ENCODE results near the gene RBPMS2. TPM values are rescaled to one million over a fixed set of nuclear protein-coding genes. Genes with fewer than 3 reads are reported as not detected.

The RBPMS2 gene
- total RNA-seq, 1 donor from 2014 or later, result 3.7 TPM

GRCh38 chr15:64694816-64695215, 80.6 kb downstream of the RBPMS2 start:
- H3K36me3 ChIP-seq, result peaks cover 0 to 5% of the 10 kb centered on the region in 2 donors
- no peak overlapping the region for H3K4me3 ChIP-seq

GRCh38 chr15:64693134-64693533, 82.3 kb downstream of the RBPMS2 start:
- Histone ChIP-seq H3K4me3 (no peak overlapping the region), H3K9me3 (no peaks in the 10 kb centered on the region), H3K27ac (peak overlapping the region; percentile 59), H3K4me1 (peaks cover 72% of the 10 kb centered on the region), H3K36me3 (peaks cover 0 to 18% of the 10 kb centered on the region in 2 donors), H3K27me3 (no peaks in the 10 kb centered on the region)
- intact Hi-C loops (cut with DNase I), result no loop called here
- TF ChIP-seq, protein P1, sequence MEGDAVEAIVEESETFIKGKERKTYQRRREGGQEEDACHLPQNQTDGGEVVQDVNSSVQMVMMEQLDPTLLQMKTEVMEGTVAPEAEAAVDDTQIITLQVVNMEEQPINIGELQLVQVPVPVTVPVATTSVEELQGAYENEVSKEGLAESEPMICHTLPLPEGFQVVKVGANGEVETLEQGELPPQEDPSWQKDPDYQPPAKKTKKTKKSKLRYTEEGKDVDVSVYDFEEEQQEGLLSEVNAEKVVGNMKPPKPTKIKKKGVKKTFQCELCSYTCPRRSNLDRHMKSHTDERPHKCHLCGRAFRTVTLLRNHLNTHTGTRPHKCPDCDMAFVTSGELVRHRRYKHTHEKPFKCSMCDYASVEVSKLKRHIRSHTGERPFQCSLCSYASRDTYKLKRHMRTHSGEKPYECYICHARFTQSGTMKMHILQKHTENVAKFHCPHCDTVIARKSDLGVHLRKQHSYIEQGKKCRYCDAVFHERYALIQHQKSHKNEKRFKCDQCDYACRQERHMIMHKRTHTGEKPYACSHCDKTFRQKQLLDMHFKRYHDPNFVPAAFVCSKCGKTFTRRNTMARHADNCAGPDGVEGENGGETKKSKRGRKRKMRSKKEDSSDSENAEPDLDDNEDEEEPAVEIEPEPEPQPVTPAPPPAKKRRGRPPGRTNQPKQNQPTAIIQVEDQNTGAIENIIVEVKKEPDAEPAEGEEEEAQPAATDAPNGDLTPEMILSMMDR (IDR thresholded peaks at IDR 0.05), result no peak
- TF ChIP-seq POLR2AphosphoS5 (IDR thresholded peaks at IDR 0.05; ENCODE audit: insufficient read depth in 1 of 2, low read depth in 1 of 2), result peak in 1 of 2 donors; percentile 39
- no peak for DNase-seq (ENCODE audit: extremely low spot score in 2 of 2)

More at GRCh38 chr15:64694816-64695215, 80.6 kb downstream of the RBPMS2 start:
- peak overlapping the region; percentile 24 for H3K27ac ChIP-seq
- no peaks in the 10 kb centered on the region for H3K27me3 ChIP-seq
- DNase-seq (ENCODE audit: extremely low spot score in 2 of 2), result no peak
- TF ChIP-seq, protein P1 (IDR thresholded peaks at IDR 0.05), result no peak
- TF ChIP-seq POLR2A (IDR thresholded peaks at IDR 0.05), result no peak
- no peak for TF ChIP-seq POLR2AphosphoS5 (IDR thresholded peaks at IDR 0.05; ENCODE audit: insufficient read depth in 1 of 2, low read depth in 1 of 2)
- intact Hi-C loops (cut with DNase I), result no loop called here
- H3K9me3 ChIP-seq, result no peaks in the 10 kb centered on the region
- H3K4me1 ChIP-seq, result peaks cover 84% of the 10 kb centered on the region

DNA sequence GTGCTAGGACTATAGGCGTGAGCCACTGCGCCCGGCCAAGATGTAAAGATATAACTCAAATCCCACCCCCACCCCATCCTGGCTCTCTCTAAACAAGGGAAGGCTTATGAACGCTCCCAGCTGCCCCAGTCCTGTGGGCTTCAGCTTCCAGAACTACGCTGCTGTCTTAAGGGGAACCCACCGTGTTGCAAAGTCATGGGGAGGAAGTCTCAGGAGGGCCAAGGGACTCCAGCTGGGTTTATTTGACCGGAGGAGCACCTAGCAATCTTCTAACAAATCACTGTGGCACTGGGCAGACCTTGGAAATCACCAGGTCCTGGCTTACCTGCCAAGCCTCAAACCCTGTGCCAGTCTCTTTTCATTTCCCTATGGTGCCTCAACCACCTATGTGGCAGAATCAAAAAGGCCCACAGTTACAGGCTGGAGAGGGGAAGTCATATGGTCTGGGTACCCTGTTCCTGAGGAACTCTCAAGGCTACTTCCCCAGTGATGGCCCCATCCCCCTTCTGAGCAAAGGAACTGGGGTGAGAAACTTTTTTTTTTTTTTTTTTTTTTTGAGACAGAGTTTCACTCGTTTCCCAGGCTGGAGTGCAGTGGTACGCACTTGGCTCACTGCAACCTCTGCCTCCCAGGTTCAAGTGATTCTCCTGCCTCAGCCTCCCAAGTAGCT, 83.4 kb downstream of the RBPMS2 start:
- no peak for DNase-seq (ENCODE audit: extremely low spot score in 2 of 2)
- no peaks in the 10 kb centered on the region for H3K9me3 ChIP-seq
- H3K4me1 ChIP-seq, result peaks cover 72% of the 10 kb centered on the region
- H3K27me3 ChIP-seq, result no peaks in the 10 kb centered on the region
- TF ChIP-seq POLR2A (IDR thresholded peaks at IDR 0.05), result no peak
- TF ChIP-seq, protein P1 (IDR thresholded peaks at IDR 0.05), result no peak
- no peak for TF ChIP-seq POLR2AphosphoS5 (IDR thresholded peaks at IDR 0.05; ENCODE audit: insufficient read depth in 1 of 2, low read depth in 1 of 2)
- intact Hi-C loops (cut with DNase I), result no loop called here
- no peak overlapping the region for H3K4me3 ChIP-seq
- peak overlapping the region; percentile 4 for H3K27ac ChIP-seq
- H3K36me3 ChIP-seq, result peaks cover 0 to 28% of the 10 kb centered on the region in 2 donors

GRCh38 chr15:64690578-64691296, 84.7 kb downstream of the RBPMS2 start:
- H3K4me3 ChIP-seq, result no peak overlapping the region
- peak overlapping the region; percentile 4 for H3K27ac ChIP-seq
- no peak for DNase-seq (ENCODE audit: extremely low spot score in 2 of 2)
- no peaks in the 10 kb centered on the region for H3K27me3 ChIP-seq
- intact Hi-C loops (cut with DNase I), result no loop called here
- no peaks in the 10 kb centered on the region for H3K9me3 ChIP-seq
- TF ChIP-seq POLR2A (IDR thresholded peaks at IDR 0.05) (no peak), POLR2AphosphoS5 (IDR thresholded peaks at IDR 0.05; ENCODE audit: insufficient read depth in 1 of 2, low read depth in 1 of 2) (no peak)
- TF ChIP-seq, protein P1 (IDR thresholded peaks at IDR 0.05), result no peak
- H3K36me3 ChIP-seq, result peaks cover 0 to 28% of the 10 kb centered on the region in 2 donors
- peaks cover 61% of the 10 kb centered on the region for H3K4me1 ChIP-seq

DNA sequence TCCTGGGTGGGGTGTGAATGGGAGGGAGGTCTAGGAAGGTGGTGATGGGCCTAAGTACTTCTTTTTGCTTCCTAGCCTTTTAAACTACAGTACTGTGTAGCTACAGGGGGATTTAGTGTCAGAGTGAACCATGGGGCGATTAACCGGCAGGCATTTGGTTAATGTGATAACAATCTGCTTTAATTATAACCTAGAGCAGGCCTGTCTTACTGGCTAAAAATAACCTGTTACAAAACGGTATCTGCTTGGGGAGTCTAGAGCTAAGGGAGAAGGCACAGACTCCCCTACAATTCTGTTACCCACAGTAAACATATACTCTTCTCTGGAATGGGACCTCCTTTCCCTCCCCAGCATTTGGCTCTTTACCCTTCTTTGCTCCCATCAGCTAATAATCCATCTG, 85.4 kb downstream of the RBPMS2 start:
- no peaks in the 10 kb centered on the region for H3K27me3 ChIP-seq
- no peak for DNase-seq (ENCODE audit: extremely low spot score in 2 of 2)
- H3K27ac ChIP-seq, result peak overlapping the region; percentile 4
- TF ChIP-seq, protein P1 (IDR thresholded peaks at IDR 0.05), result no peak
- no peak for TF ChIP-seq POLR2AphosphoS5 (IDR thresholded peaks at IDR 0.05; ENCODE audit: insufficient read depth in 1 of 2, low read depth in 1 of 2)
- no peak for TF ChIP-seq POLR2A (IDR thresholded peaks at IDR 0.05)
- peaks cover 0 to 28% of the 10 kb centered on the region in 2 donors for H3K36me3 ChIP-seq
- H3K4me3 ChIP-seq, result no peak overlapping the region
- peaks cover 54% of the 10 kb centered on the region for H3K4me1 ChIP-seq
- H3K9me3 ChIP-seq, result no peaks in the 10 kb centered on the region
- intact Hi-C loops (cut with DNase I), result no loop called here
